ENCODE data around the gene NBEAL1.

DNA sequence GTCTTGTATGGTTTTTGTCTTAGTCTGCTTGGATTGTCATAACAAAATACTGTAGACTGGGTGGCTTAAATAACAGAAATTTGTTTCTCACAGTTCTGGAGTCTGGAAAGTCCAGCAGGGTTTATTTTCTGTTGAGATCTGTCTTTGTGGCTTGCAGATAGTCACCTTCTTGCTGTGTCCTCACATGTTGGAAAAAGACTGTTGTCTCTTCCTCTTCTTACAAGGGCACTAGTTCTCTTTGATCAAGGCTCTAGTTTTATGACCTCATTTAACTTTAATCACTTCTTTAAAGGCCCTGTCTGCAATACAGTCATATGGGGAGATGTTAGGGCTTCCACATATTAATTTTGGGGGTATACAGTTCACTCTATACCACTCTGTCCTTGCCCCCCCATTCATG lies 56.5 kb downstream of the NBEAL1 start:
- TF ChIP-seq, protein P1, sequence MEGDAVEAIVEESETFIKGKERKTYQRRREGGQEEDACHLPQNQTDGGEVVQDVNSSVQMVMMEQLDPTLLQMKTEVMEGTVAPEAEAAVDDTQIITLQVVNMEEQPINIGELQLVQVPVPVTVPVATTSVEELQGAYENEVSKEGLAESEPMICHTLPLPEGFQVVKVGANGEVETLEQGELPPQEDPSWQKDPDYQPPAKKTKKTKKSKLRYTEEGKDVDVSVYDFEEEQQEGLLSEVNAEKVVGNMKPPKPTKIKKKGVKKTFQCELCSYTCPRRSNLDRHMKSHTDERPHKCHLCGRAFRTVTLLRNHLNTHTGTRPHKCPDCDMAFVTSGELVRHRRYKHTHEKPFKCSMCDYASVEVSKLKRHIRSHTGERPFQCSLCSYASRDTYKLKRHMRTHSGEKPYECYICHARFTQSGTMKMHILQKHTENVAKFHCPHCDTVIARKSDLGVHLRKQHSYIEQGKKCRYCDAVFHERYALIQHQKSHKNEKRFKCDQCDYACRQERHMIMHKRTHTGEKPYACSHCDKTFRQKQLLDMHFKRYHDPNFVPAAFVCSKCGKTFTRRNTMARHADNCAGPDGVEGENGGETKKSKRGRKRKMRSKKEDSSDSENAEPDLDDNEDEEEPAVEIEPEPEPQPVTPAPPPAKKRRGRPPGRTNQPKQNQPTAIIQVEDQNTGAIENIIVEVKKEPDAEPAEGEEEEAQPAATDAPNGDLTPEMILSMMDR (IDR thresholded peaks at IDR 0.05; ENCODE audit: low read depth, low read length): no peak
- TF ChIP-seq EZH2phosphoT487 (IDR thresholded peaks at IDR 0.05; ENCODE audit: low read depth): no peak
